IMR-90 (cell line): ENCODE data around the gene SEMA6A. TPM values are rescaled to one million over a fixed set of nuclear protein-coding genes. Genes with fewer than 3 reads are reported as not detected.

ENCODE experiments used
- ATAC-seq: fragments of 200-7000 bp; cut with Tn5 transposase; 2 replicates; pipeline ENCODE4 v1.9.1; 2020; ENCODE audit warnings: low read depth, mild to moderate bottlenecking, moderate library complexity
- BruUV-seq: library from RNA; stranded (reverse); fragments of 400-500 nt; replicated peaks from 2 replicates; lab custom pipeline; 2021; lab: Mats Ljungman, UMichigan
- CTCF ChIA-PET: fragments of 300-600 bp; formaldehyde crosslinking; extraction: SDS; loops from one replicate; lab custom pipeline; 2021; ENCODE audit warnings: antibody characterized with exemption; lab: Yijun Ruan, JAX
- POLR2A ChIA-PET: fragments of 300-600 bp; sonication (Branson Sonifier 250); formaldehyde crosslinking; loops from one replicate; lab custom pipeline; 2022; ENCODE audit warnings: antibody characterized with exemption; ENCODE audit not compliant: unreplicated experiment; lab: Charles Lee
- DNase-seq: peaks from one replicate; pipeline ENCODE4 v3.0.0; 2013
- H2AFZ ChIP-seq: replicated peaks from 2 replicates; pipeline ENCODE3; 2013; ENCODE audit warnings: low read length, mild to moderate bottlenecking; ENCODE audit not compliant: poor library complexity
- H2AK5ac ChIP-seq: 2 replicates; pipeline ENCODE4 v1.6.1; 2013; ENCODE audit warnings: low read depth, low read length, inconsistent platforms
- H2AK9ac ChIP-seq: replicated peaks from 2 replicates; pipeline ENCODE3; 2013; ENCODE audit warnings: mild to moderate bottlenecking, low read depth, low read length, moderate library complexity; ENCODE audit not compliant: poor library complexity
- H2BK120ac ChIP-seq: 2 replicates; pipeline ENCODE4 v1.6.1; 2013; ENCODE audit warnings: low read depth, low read length, inconsistent platforms
- H2BK15ac ChIP-seq: 3 replicates; pipeline ENCODE4 v1.6.1; 2013; ENCODE audit warnings: low read depth, low read length, inconsistent platforms
- H2BK20ac ChIP-seq: 2 replicates; pipeline ENCODE4 v1.6.1; 2013; ENCODE audit warnings: low read depth, mild to moderate bottlenecking, inconsistent platforms, low read length, moderate library complexity
- H2BK5ac ChIP-seq: 2 replicates; pipeline ENCODE4 v1.6.1; 2013; ENCODE audit warnings: mild to moderate bottlenecking, low read depth, low read length, inconsistent platforms; ENCODE audit not compliant: poor library complexity, severe bottlenecking
- H3K14ac ChIP-seq: replicated peaks from 2 replicates; pipeline ENCODE4 v1.6.1; 2013; ENCODE audit warnings: low read depth, low read length, inconsistent platforms
- H3K18ac ChIP-seq: 2 replicates; pipeline ENCODE4 v1.6.1; 2013; ENCODE audit warnings: low read depth, low read length, control low read depth
- H3K23ac ChIP-seq: 2 replicates; pipeline ENCODE4 v1.6.1; 2013; ENCODE audit warnings: low read depth, low read length, inconsistent platforms
- H3K27ac ChIP-seq: 2 replicates; pipeline ENCODE4 v1.5.1; 2013; ENCODE audit warnings: mild to moderate bottlenecking, control low read depth, low read length; ENCODE audit not compliant: insufficient read depth
- H3K27me3 ChIP-seq: 2 replicates; pipeline ENCODE4 v1.6.1; 2013; ENCODE audit warnings: low read length; ENCODE audit not compliant: control insufficient read depth, insufficient read depth
- H3K36me3 ChIP-seq: 2 replicates; pipeline ENCODE4 v1.6.1; 2013; ENCODE audit warnings: low read length, mixed read lengths; ENCODE audit not compliant: control insufficient read depth, insufficient read depth
- H3K4ac ChIP-seq: 2 replicates; pipeline ENCODE4 v1.6.1; 2013; ENCODE audit warnings: low read depth, low read length, inconsistent platforms
- H3K4me1 ChIP-seq: 2 replicates; pipeline ENCODE4 v1.6.1; 2013; ENCODE audit warnings: low read length, mixed read lengths; ENCODE audit not compliant: control insufficient read depth, insufficient read depth
- H3K4me2 ChIP-seq: 2 replicates; pipeline ENCODE4 v1.6.1; 2013; ENCODE audit warnings: low read depth, mild to moderate bottlenecking, control low read depth, low read length, moderate library complexity
- H3K4me3 ChIP-seq: 2 replicates; pipeline ENCODE4 v1.5.1; 2013; ENCODE audit warnings: low read depth, mild to moderate bottlenecking, control low read depth, low read length, moderate library complexity; ENCODE audit not compliant: insufficient read depth
- H3K56ac ChIP-seq: 2 replicates; pipeline ENCODE4 v1.6.1; 2013; ENCODE audit warnings: low read length, inconsistent platforms; ENCODE audit not compliant: insufficient read depth; ENCODE audit errors: extremely low read depth
- H3K79me1 ChIP-seq, 2 experiments: 2 replicates each; pipeline ENCODE4 v1.6.1; 2013; ENCODE audit warnings: low read length in 2 of 2, inconsistent platforms in 1 of 2, low read depth in 1 of 2
- H3K9ac ChIP-seq: 2 replicates; pipeline ENCODE4 v1.6.1; 2013; ENCODE audit warnings: low read depth, low read length, control low read depth
- H3K9me1 ChIP-seq: 2 replicates; pipeline ENCODE4 v1.6.1; 2013; ENCODE audit warnings: low read length, inconsistent platforms; ENCODE audit not compliant: insufficient read depth
- H3K9me3 ChIP-seq: 2 replicates; pipeline ENCODE4 v1.6.1; 2013; ENCODE audit warnings: low read length; ENCODE audit not compliant: control insufficient read depth, insufficient read depth
- H4K20me1 ChIP-seq: 2 replicates; pipeline ENCODE4 v1.6.1; 2013; ENCODE audit warnings: low read length, inconsistent platforms; ENCODE audit not compliant: insufficient read depth
- H4K5ac ChIP-seq: 2 replicates; pipeline ENCODE4 v1.6.1; 2013; ENCODE audit warnings: mild to moderate bottlenecking, low read depth, low read length, control low read depth
- H4K8ac ChIP-seq, 2 experiments: 2 replicates each; pipeline ENCODE4 v1.6.1; 2013; ENCODE audit warnings: low read depth in 2 of 2, low read length in 2 of 2, control low read depth in 1 of 2, inconsistent platforms in 1 of 2
- H4K91ac ChIP-seq: 2 replicates; pipeline ENCODE4 v1.6.1; 2013; ENCODE audit warnings: low read depth, low read length, inconsistent platforms; ENCODE audit not compliant: insufficient read depth
- BHLHE40 ChIP-seq: fragments of 150-350 bp; IDR thresholded peaks from 2 replicates; pipeline ENCODE4 v1.6.1; 2016; ENCODE audit warnings: mild to moderate bottlenecking, low read depth, low read length
- CEBPB ChIP-seq: IDR thresholded peaks from 2 replicates; pipeline ENCODE4 v1.6.1; 2012; ENCODE audit warnings: low read depth, low read length, improper control_type of control experiment
- ELK1 ChIP-seq: fragments of 150-350 bp; IDR thresholded peaks from 2 replicates; pipeline ENCODE4 v1.6.1; 2016; ENCODE audit warnings: low read depth, mild to moderate bottlenecking, low read length, moderate library complexity, borderline replicate concordance
- FOS ChIP-seq: fragments of 150-350 bp; IDR thresholded peaks from 2 replicates; pipeline ENCODE4 v1.6.1; 2016; ENCODE audit warnings: low read depth, low read length
- MAFK ChIP-seq: IDR thresholded peaks from 2 replicates; pipeline ENCODE4 v1.6.1; 2012; ENCODE audit warnings: low read depth, low read length, improper control_type of control experiment
- MAZ ChIP-seq: IDR thresholded peaks from 2 replicates; pipeline ENCODE4 v1.6.1; 2012; ENCODE audit warnings: low read depth, mild to moderate bottlenecking, low read length, improper control_type of control experiment, moderate library complexity, borderline replicate concordance
- MXI1 ChIP-seq: IDR thresholded peaks from 2 replicates; pipeline ENCODE4 v1.6.1; 2012; ENCODE audit warnings: low read depth, mild to moderate bottlenecking, low read length, moderate library complexity, borderline replicate concordance
- NFE2L2 ChIP-seq: fragments of 150-350 bp; IDR thresholded peaks from 2 replicates; pipeline ENCODE4 v1.6.1; 2016; ENCODE audit warnings: low read depth, mild to moderate bottlenecking, low read length
- POLR2A ChIP-seq: IDR thresholded peaks from 2 replicates; pipeline ENCODE4 v1.6.1; 2012; ENCODE audit warnings: mild to moderate bottlenecking, low read depth, low read length
- RAD21 ChIP-seq: IDR thresholded peaks from 2 replicates; pipeline ENCODE4 v1.6.1; 2012; ENCODE audit warnings: low read length, improper control_type of control experiment
- RCOR1 ChIP-seq: IDR thresholded peaks from 2 replicates; pipeline ENCODE4 v1.6.1; 2012; ENCODE audit warnings: mild to moderate bottlenecking, low read length, improper control_type of control experiment; ENCODE audit not compliant: insufficient replicate concordance
- RFX5 ChIP-seq: IDR thresholded peaks from 2 replicates; pipeline ENCODE4 v1.8.0; 2012; ENCODE audit warnings: low read depth, mild to moderate bottlenecking, low read length, moderate library complexity
- SMC3 ChIP-seq: fragments of 150-350 bp; IDR thresholded peaks from 2 replicates; pipeline ENCODE4 v1.6.1; 2016; ENCODE audit warnings: low read depth, mild to moderate bottlenecking, antibody characterized with exemption, low read length, moderate library complexity
- WGBS, 2 experiments: methylation state at CpG; one replicate each; pipeline versions ENCODE4 v1.1.5 to v1.1.7; 2013; ENCODE audit warnings: missing lambda C conversion rate in 2 of 2; ENCODE audit not compliant: insufficient read length in 1 of 2; ENCODE audit errors: extremely low coverage in 2 of 2; 5-methylcytosine and 5-hydroxymethylcytosine counted together
- dilution Hi-C: fragments of 300-500 bp; cut with HindIII; formaldehyde crosslinking; loops from one replicate; pipeline ENCODE4 v1.14.3; 2018; ENCODE audit warnings: low sequenced_read_pairs; ENCODE audit not compliant: unreplicated experiment
- in situ Hi-C: fragments of 300-500 bp; cut with MboI; formaldehyde crosslinking; loops from 3 replicates; pipeline ENCODE4 v1.14.3; 2019; ENCODE audit warnings: low sequenced_read_pairs, inconsistent platforms, mixed read lengths
- intact Hi-C: fragments of 100-400 bp; cut with micrococcal nuclease; formaldehyde crosslinking; loops from 2 replicates; pipeline ENCODE4 v1.10.0; 2022
- polyA plus RNA-seq, 3 experiments: library from polyadenylated mRNA; depleted of rRNA; stranded (reverse); fragments of >200 nt; gene quantifications; 2 replicates each; pipeline ENCODE4 v1.2.3, GENCODE V29; 2012; ENCODE audit warnings: low replicate concordance in 1 of 3
- total RNA-seq: library from RNA; depleted of rRNA; stranded (reverse); fragments of >200 nt; gene quantifications from 2 replicates; pipeline ENCODE4 v1.2.3, GENCODE V29; 2012
- TF ChIP-seq, protein P1 (sequence below): conservative IDR thresholded peaks from 2 replicates; pipeline ENCODE4 v1.5.1; 2012; ENCODE audit warnings: mild to moderate bottlenecking, low read depth, low read length, improper control_type of control experiment
- TF ChIP-seq, protein P2 (sequence below): fragments of 150-350 bp; IDR thresholded peaks from 2 replicates; pipeline ENCODE4 v1.6.1; 2017; ENCODE audit warnings: mild to moderate bottlenecking, antibody characterized with exemption, low read length, low read depth

SEMA6A gene
- total and polyA plus RNA-seq, 2 of the 4 experiments (the other 2 are of a cell fraction): 0.27 to 0.36 TPM

- POLR2A ChIA-PET: no interaction called here
- H2AFZ ChIP-seq: no peak overlapping the region
Measured at GRCh38 chr5:116423587-116424257, 150.9 kb downstream of the SEMA6A start.

More at GRCh38 chr5:116423587-116424257, 150.9 kb downstream of the SEMA6A start:
- no peak overlapping the region for H3K4me2 ChIP-seq
- in situ Hi-C loops: no loop called here
- DNase-seq (no peak), ATAC-seq (no peak)
- H3K27ac ChIP-seq: no peak overlapping the region
- intact Hi-C loops: no loop called here
- H3K4me1 ChIP-seq: no peaks in the 10 kb centered on the region
- H2BK5ac ChIP-seq: no peak overlapping the region
- H3K9ac ChIP-seq: no peak overlapping the region
- H3K9me1 ChIP-seq: no peaks in the 10 kb centered on the region
- no peak overlapping the region for H3K4me3 ChIP-seq
- CTCF ChIA-PET: no interaction called here
- dilution Hi-C loops: no loop called here
- no TSS peak for BruUV-seq
- H3K18ac ChIP-seq: no peak overlapping the region
- H3K23ac ChIP-seq: no peak overlapping the region
- no peak overlapping the region for H2AK5ac ChIP-seq
- no peaks in the 10 kb centered on the region for H3K36me3 ChIP-seq
- no peaks in the 10 kb centered on the region for H3K27me3 ChIP-seq
- no peak overlapping the region for H4K8ac ChIP-seq
- TF ChIP-seq, protein P1, sequence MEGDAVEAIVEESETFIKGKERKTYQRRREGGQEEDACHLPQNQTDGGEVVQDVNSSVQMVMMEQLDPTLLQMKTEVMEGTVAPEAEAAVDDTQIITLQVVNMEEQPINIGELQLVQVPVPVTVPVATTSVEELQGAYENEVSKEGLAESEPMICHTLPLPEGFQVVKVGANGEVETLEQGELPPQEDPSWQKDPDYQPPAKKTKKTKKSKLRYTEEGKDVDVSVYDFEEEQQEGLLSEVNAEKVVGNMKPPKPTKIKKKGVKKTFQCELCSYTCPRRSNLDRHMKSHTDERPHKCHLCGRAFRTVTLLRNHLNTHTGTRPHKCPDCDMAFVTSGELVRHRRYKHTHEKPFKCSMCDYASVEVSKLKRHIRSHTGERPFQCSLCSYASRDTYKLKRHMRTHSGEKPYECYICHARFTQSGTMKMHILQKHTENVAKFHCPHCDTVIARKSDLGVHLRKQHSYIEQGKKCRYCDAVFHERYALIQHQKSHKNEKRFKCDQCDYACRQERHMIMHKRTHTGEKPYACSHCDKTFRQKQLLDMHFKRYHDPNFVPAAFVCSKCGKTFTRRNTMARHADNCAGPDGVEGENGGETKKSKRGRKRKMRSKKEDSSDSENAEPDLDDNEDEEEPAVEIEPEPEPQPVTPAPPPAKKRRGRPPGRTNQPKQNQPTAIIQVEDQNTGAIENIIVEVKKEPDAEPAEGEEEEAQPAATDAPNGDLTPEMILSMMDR: no peak
- TF ChIP-seq, protein P2, sequence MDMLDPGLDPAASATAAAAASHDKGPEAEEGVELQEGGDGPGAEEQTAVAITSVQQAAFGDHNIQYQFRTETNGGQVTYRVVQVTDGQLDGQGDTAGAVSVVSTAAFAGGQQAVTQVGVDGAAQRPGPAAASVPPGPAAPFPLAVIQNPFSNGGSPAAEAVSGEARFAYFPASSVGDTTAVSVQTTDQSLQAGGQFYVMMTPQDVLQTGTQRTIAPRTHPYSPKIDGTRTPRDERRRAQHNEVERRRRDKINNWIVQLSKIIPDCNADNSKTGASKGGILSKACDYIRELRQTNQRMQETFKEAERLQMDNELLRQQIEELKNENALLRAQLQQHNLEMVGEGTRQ: no peak
- TF ChIP-seq BHLHE40 (no peak), FOS (no peak), MAZ (no peak), RCOR1 (no peak), MAFK (no peak), RFX5 (no peak), MXI1 (no peak), RAD21 (no peak), POLR2A (no peak), CEBPB (no peak), NFE2L2 (no peak), ELK1 (no peak), SMC3 (no peak)
- no peak overlapping the region for H4K91ac ChIP-seq
- H4K20me1 ChIP-seq: no peaks in the 10 kb centered on the region
- no peak overlapping the region for H2BK120ac ChIP-seq
- no peaks in the 10 kb centered on the region for H3K9me3 ChIP-seq
- H3K4ac ChIP-seq: no peak overlapping the region
- H3K79me1 ChIP-seq: no peaks in the 10 kb centered on the region
- WGBS, 2 experiments: no CpG with 5 or more reads among the region's 5 CpGs
- H2BK15ac ChIP-seq: no peak overlapping the region
- H2AK9ac ChIP-seq: no peak overlapping the region
- no peak overlapping the region for H3K14ac ChIP-seq
- H2BK20ac ChIP-seq: no peak overlapping the region
- no peak overlapping the region for H4K5ac ChIP-seq
- no peak overlapping the region for H3K56ac ChIP-seq
